GM21619 (cell line): ENCODE results near the gene AEBP1.

Source experiments
- ATAC-seq: cut with Tn5 transposase; IDR thresholded peaks from one replicate; pipeline ENCODE4 v1.9.1; 2021; ENCODE audit not compliant: unreplicated experiment

The AEBP1 gene

DNA sequence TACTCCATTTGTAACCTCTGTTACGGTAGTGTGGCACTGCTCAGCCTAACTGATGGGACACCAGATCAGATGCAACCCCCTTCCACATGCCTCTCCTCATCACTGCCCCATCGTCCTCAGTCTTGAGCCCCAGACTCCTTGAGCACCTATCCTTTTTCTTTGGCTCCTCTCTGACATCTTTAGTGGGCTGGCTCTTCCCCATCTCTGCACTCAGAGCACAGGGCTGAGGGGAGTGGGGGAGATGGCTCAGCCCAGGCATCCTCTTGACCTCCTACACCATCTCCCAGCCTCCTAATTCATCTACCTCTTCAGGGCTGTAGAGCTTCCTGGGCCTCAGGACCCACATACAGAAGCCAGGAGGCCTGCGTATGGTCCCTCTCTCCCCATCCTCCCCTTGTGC lies 20.3 kb upstream of the AEBP1 start:
- ATAC-seq = no peak

GRCh38 chr7:44084701-44085100 lies 19.4 kb upstream of the AEBP1 start:
- ATAC-seq = no peak

DNA sequence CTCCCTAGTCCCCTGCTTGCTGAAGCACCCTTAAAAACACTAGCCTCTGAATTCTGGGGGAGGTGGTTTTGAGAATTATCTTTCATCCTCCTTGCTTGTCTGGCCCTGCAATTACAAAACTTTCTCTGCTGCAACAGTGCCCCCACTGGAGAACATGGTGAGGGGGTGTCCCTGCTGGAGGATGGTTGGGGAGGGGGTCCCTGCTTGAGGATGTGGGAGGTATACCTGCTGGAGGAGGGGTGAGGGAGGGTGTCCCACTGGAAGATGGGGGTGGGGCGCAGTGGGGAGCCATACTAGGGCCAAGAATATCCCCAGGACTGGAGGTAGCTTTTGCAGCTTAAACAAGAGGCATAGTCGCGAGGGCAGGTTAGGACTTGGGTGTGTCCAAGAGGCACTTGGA lies 18.6 kb upstream of the AEBP1 start:
- ATAC-seq = no peak

DNA sequence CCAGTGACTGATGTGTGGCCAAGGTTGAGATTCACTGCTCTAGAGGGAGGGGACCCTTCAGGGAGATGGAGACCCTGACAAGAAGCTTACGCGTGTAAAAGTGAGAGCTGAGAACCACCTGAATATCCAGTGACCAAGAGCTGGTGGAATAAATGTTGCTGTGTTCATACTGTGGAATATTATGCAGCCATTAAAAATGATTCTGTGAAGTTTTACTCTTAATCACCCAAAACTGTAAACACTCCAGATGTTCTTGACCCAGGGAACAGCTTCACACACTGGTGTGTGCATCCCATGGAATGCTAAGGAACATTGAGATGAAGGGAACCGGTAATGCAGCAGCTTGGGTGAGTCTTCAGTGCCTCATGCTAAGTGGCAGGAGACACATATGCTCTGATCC lies 17.5 kb upstream of the AEBP1 start:
- ATAC-seq = no peak

DNA sequence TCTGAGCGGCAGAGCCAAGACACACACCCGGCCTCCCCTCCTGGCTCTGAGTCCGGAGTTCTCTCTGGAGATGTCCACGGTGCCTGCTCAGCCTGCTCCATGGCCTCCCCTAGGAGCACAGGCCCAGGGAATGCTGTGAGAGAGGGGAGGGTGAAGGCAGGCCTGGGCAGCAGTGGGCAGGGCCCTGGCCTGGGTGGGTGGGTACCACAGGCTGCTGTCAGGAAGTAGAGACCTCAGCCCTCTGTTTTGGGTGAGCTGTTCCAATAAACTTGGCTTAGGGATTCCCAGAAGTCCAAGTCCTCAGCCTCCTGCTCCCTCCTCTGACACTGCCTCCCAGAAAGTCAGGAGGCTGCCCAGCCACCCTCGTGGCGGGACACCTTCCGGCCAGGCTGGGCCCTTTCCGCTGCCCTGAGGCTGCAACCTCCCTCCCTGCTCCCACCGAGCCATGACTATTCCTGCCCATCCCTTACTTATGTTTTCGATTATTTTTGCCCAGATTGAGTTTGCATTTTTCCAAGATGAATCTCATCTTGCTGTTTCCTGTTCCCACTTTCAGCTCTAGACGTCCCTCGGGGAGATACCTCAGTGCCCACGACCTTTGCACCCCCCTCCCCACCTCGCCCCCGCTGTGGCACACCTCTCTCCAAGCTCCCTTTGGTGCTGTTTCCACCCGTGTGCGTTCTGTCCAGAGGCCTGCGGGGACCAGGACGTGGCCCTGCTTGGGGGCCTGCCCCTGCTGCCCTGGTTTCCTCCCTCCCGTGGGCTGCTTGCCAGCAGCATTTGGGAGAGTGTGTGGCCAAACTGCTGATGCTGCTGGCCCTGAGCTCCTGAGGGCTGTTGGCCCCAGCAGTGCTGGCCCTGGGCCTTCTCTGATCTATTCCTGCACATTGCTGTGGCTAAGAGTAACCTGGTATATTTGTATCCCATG lies 16.0 kb upstream of the AEBP1 start:
- no peak for ATAC-seq

- ATAC-seq = no peak
Observed at GRCh38 chr7:44093102-44093641, 11.0 kb upstream of the AEBP1 start.

GRCh38 chr7:44094365-44094764 lies 9.8 kb upstream of the AEBP1 start:
- no peak for ATAC-seq

GRCh38 chr7:44094883-44095592 lies 9.1 kb upstream of the AEBP1 start:
- no peak for ATAC-seq

DNA sequence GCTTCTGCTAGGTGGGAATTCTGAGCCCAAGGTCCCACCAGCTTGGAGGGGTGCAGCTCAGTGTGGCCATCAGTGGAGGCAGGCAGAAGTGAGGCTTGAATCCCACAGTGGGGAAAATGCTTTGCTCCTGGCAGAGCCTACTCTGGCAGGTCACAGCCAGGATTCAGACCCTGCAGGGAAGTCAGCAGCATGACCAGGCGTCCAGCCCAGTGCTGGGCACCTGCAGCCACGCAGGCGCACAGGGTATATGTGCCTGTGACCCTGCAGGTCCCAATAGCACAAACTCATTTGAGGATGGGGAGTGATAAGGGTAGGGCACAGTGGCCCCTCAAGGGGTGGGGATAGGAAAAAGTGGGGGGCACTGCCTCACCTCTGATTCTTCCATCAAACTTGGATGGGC lies 8.4 kb upstream of the AEBP1 start:
- ATAC-seq = no peak

GRCh38 chr7:44096326-44096881 lies 7.7 kb upstream of the AEBP1 start:
- ATAC-seq = no peak

GRCh38 chr7:44097064-44097932 lies 6.8 kb upstream of the AEBP1 start:
- ATAC-seq = peak; percentile 70

GRCh38 chr7:44098092-44099068 lies 5.8 kb upstream of the AEBP1 start:
- no peak for ATAC-seq

DNA sequence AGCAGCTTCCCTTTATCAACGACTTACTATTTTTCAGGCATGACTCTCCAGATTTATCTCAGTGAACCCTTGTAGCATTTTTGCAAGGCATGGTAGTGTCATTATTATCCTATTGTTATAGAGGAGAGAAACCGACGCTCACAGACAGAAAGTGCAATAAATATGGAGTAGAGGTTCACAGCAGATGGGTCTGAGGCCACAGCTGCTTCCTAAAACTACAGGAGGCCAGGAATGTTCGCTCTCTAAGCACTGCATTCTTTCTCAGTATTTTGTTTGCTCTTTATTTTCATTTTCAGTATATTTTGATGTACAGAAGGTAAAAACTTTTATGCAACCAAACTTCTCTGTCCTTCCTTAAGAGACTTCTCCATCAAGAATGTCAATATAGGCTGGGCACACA lies 4.5 kb upstream of the AEBP1 start:
- ATAC-seq = no peak

GRCh38 chr7:44100458-44101302 lies 3.5 kb upstream of the AEBP1 start:
- ATAC-seq = no peak

DNA sequence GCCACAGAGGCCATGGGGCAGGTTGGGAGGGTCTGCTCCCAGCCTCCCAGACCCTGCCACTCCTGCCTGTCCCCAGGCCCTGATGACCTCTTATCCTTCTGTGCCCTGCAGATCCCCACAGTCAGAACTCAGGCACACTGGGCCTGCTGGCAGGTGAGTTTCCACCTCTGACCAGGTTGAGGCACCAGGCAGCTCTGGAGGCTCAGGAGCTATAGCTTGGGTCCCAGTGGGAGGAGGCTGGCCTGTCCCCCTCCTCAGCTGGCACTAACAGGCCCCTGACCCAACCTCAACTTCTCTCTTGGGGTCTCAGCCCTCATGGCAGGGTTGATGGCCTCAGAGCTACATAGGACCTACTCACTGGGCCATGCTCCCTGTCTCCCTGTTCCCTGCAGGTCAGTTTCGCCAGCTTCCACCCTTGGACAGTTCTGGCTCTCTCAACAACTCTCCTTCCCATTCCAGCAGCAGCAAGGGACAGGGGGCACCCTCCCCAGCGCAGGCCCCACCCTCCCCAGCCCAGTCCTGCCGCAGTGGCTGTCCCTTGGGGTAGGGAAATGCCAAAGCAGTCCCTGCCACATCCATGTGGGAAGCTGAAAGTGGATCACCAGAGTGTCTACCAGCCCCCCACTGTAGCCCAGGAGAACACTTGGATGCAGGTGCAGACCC lies 2.7 kb upstream of the AEBP1 start:
- ATAC-seq = no peak

- ATAC-seq = no peak
Observed at GRCh38 chr7:44101966-44102845, 1.9 kb upstream of the AEBP1 start.
